Liver (tissue), 2 donors: ENCODE results near the gene TST.

ENCODE experiments used
- MAX ChIP-seq: IDR thresholded peaks from 2 replicates; pipeline ENCODE4 v1.6.1; 2016; ENCODE audit warnings: antibody characterized with exemption
- SP1 ChIP-seq: IDR thresholded peaks from 2 replicates; pipeline ENCODE4 v1.6.1; 2018; ENCODE audit warnings: antibody characterized with exemption, mild to moderate bottlenecking
- TAF1 ChIP-seq: conservative IDR thresholded peaks from 2 replicates; pipeline ENCODE4 v1.6.1; 2016; ENCODE audit warnings: antibody characterized with exemption, mild to moderate bottlenecking
- donor health status: healthy.

GRCh38 chr22:37027556-37027955 lies 8.3 kb upstream of the TST start:
- TF ChIP-seq MAX (no peak), SP1 (no peak), TAF1 (no peak)
